HCT116 (cell line): Measurements from ENCODE around the gene PDE9A.
"Not testable (repeated sequence)": the region's sequence is repeated elsewhere in the genome, so short reads cannot be mapped to it uniquely, and the experiment has no call there.

Source experiments
- ATF3 ChIP-seq: IDR thresholded peaks from 2 replicates; pipeline ENCODE4 v1.6.1; 2012
- CBX3 ChIP-seq: IDR thresholded peaks from 2 replicates; pipeline ENCODE4 v1.6.1; 2012; ENCODE audit warnings: low read depth
- CTCF ChIP-seq, 3 experiments: fragments of 200-600 bp in 1 of 3; sonication (generic) in 1 of 3; IDR thresholded peaks in 2 of 3; conservative IDR thresholded peaks in 1 of 3; 2 replicates each; pipeline ENCODE4 v1.5.1; 2012 to 2017; ENCODE audit warnings: low read depth in 2 of 3, low read length in 2 of 3, antibody characterized with exemption in 1 of 3, borderline replicate concordance in 1 of 3, control low read depth in 1 of 3, mild to moderate bottlenecking in 1 of 3, mixed read lengths in 1 of 3, mixed run types in 1 of 3, moderate library complexity in 1 of 3; ENCODE audit not compliant: insufficient read depth in 1 of 3
- FOSL1 ChIP-seq: IDR thresholded peaks from 2 replicates; pipeline ENCODE4 v1.6.1; 2012; ENCODE audit warnings: low read depth
- POLR2A ChIP-seq: IDR thresholded peaks from 2 replicates; pipeline ENCODE4 v1.7.0; 2011; ENCODE audit warnings: borderline replicate concordance; ENCODE audit not compliant: insufficient read depth, insufficient read length; ENCODE audit errors: extremely low read depth
- POLR2AphosphoS5 ChIP-seq: IDR thresholded peaks from 2 replicates; pipeline ENCODE4 v1.6.1; 2011; ENCODE audit warnings: mild to moderate bottlenecking, low read depth, low read length, moderate library complexity
- RAD21 ChIP-seq: IDR thresholded peaks from 2 replicates; pipeline ENCODE4 v1.6.1; 2012; ENCODE audit warnings: low read depth, mild to moderate bottlenecking
- TF ChIP-seq, protein P1 (sequence below): IDR thresholded peaks from 2 replicates; pipeline ENCODE4 v1.6.1; 2011; ENCODE audit warnings: mild to moderate bottlenecking, low read length, moderate library complexity; ENCODE audit not compliant: insufficient replicate concordance; ENCODE audit errors: extremely low read depth

DNA sequence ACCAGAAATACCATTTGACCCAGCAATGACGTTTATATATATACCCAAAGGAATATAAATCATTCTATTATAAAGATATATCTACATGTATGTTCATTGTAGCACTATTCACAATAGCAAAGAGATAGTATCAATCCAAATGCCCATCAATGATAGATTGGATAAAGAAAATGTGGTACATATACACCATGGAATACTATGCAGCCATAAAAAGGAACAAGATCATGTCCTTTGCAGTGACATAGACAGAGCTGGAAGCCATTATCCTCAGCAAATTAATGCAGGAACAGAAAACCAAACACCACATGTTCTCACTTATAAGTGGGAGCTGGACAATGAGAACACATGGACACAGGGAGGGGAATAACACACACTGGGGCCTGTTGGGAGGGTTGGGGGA is 55.5 kb downstream of the PDE9A start:
- not testable (repeated sequence) for TF ChIP-seq CTCF (IDR thresholded peaks at IDR 0.05 in 2 of 3, conservative IDR thresholded peaks at IDR 0.05 in 1 of 3; ENCODE audit: borderline replicate concordance in 1 of 3, insufficient read depth in 1 of 3, low read depth in 2 of 3, low read length in 2 of 3); POLR2A; CBX3; FOSL1; POLR2AphosphoS5; ATF3; RAD21
- TF ChIP-seq, protein P1, sequence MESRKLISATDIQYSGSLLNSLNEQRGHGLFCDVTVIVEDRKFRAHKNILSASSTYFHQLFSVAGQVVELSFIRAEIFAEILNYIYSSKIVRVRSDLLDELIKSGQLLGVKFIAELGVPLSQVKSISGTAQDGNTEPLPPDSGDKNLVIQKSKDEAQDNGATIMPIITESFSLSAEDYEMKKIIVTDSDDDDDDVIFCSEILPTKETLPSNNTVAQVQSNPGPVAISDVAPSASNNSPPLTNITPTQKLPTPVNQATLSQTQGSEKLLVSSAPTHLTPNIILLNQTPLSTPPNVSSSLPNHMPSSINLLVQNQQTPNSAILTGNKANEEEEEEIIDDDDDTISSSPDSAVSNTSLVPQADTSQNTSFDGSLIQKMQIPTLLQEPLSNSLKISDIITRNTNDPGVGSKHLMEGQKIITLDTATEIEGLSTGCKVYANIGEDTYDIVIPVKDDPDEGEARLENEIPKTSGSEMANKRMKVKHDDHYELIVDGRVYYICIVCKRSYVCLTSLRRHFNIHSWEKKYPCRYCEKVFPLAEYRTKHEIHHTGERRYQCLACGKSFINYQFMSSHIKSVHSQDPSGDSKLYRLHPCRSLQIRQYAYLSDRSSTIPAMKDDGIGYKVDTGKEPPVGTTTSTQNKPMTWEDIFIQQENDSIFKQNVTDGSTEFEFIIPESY = not testable (repeated sequence)
